ENCODE measurements around the gene QTRT2. TPM values are rescaled to one million over a fixed set of nuclear protein-coding genes. Genes with fewer than 3 reads are reported as not detected.

Gene QTRT2
- total RNA-seq (2022): 39.2 and 43.6 TPM in 2 replicates
- percentile 84 among the genes with signal in this experiment for Bru-seq, nascent RNA
- BruChase-seq, experiment 1, labeled RNA remaining after a 6-hour chase: percentile 82 among the genes with signal in this experiment
- percentile 81 among the genes with signal in this experiment for BruChase-seq, experiment 2, labeled RNA remaining after a 2-hour chase
- long read RNA-seq, full-length matches to known transcripts: 72 of 93 reads
- long read RNA-seq, partial matches to known transcripts: 3 of 93 reads
- long read RNA-seq, other reads (novel, unspliced or antisense): 18 of 93 reads

DNA sequence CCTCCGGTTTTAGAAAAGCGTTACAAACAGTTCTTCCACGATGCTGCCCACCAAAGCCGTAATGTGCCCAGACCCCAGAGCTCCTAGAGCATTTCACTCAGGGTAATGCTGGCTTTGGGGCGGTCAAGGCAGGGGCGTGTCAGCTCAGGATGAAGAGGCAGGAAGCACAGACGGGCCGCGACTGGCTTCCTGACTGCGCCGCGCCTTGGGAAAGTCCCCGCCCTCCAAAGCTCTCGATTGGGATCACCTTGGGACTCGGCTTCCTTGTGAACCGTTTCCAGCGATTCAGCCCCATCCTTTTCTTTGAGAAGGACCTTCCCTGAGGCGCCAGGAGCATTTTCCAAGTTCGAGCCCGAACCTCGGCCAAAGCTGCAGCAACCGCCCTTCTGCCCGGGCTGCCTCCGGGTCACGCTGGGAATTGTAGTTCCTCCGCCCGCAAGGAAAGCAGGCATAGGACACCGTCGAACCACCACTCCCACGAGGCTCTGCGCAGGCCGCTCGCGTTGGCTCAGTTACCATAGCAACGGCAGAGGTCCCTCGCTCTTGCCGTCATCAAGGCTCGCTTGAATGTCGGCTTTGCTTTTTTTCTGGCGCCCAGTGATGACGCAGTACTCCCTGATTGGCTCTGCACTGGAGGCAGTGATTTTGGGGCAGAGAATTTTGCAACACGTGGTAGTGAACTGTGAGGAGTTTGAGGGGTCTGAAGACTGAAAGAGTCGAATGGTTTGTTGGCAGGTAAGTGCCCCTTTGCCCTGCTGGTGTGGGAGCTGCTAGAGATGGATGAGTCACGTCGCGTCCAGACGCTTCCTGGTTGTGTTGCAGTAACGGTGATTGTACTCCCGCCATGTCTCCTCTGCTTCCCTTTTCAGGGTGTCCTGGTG lies at the start of gene QTRT2, which contains the start of gene CCDC191:
Gene QTRT2, plus strand, starts transcription at position 608 of the 881 bp plus-strand sequence. CDS start 8,521 bp downstream, outside the sequence.
Gene CCDC191, minus strand, starts transcription at position 397 of the 881 bp plus-strand sequence. Its CDS starts 60 bp downstream, at position 337.
- Mint-ChIP-seq H3K9me3 (ENCODE audit: unreplicated experiment) (no peaks in the 10 kb centered on the region), H3K27me3 (ENCODE audit: insufficient read depth, unreplicated experiment) (no peaks in the 10 kb centered on the region), H3K27ac (ENCODE audit: low read depth, unreplicated experiment) (peak within 1 kb of the TSS; percentile 99), H3K4me1 (ENCODE audit: insufficient read depth, unreplicated experiment) (peaks cover 34% of the 10 kb centered on the region), H3K36me3 (ENCODE audit: insufficient read depth, unreplicated experiment) (peaks cover 15% of the 10 kb centered on the region), H3K4me3 (ENCODE audit: unreplicated experiment) (peak within 1 kb of the TSS; percentile 99)
- peak; percentile 99 for DNase-seq (ENCODE audit: unreplicated experiment)
- ChIA-PET POLR2A (interaction anchor here (0.6 to 1.1 kb wide), 7 partner anchors 15 to 1835 kb away, joined by 3 to 4 read pairs (median 3); no protein-coding TSS in a partner anchor), CTCF (interaction anchor here (0.6 to 1.1 kb wide), 3 partner anchors 19 to 211 kb away, joined by 3 to 6 read pairs (median 3); no protein-coding TSS in a partner anchor)
- TF ChIP-seq, protein P1, sequence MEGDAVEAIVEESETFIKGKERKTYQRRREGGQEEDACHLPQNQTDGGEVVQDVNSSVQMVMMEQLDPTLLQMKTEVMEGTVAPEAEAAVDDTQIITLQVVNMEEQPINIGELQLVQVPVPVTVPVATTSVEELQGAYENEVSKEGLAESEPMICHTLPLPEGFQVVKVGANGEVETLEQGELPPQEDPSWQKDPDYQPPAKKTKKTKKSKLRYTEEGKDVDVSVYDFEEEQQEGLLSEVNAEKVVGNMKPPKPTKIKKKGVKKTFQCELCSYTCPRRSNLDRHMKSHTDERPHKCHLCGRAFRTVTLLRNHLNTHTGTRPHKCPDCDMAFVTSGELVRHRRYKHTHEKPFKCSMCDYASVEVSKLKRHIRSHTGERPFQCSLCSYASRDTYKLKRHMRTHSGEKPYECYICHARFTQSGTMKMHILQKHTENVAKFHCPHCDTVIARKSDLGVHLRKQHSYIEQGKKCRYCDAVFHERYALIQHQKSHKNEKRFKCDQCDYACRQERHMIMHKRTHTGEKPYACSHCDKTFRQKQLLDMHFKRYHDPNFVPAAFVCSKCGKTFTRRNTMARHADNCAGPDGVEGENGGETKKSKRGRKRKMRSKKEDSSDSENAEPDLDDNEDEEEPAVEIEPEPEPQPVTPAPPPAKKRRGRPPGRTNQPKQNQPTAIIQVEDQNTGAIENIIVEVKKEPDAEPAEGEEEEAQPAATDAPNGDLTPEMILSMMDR (IDR thresholded peaks at IDR 0.05; ENCODE audit: unreplicated experiment): no peak
- intact Hi-C loops (cut with micrococcal nuclease): loop anchor here (1.0 to 5.0 kb wide), 2 partner anchors 109 to 219 kb away; partner anchors contain the start of gene GRAMD1C
- TSS peak; percentile 57 for BruUV-seq (replicated peaks)

DNA sequence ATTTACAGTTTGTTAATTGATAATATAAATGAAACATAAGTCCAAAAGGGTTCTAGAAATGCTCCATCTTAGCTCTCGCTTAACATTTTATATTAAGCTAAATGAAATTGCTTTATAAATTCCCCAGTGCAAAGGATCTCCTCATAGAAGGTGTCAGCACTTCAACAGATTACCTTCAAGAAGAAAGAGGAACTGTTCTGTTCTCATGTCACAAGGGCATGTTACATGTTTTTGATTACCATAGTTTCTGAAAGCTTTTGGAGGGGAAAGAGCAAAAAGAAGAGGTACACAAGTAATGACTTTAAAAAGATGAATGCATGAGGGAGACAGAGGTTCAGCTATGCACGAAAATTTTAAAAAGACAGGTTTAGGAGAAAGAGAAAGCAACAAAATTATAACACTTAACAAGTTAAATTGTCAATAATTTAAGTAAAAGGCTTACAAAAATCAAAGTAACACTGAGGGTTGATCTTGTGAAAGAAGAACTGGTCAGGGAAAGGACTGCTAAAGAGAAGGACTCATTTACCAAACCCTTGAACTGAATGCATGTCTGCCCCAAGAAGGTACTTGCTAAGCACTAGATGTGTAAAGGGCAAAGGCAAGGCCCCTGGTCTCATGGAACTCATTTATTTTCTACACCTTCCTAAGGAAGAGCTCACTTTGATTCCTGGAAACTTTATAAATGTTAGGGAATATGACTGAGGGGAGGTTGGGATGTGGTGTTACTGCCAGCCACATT lies 45.3 kb upstream of the QTRT2 start:
- Mint-ChIP-seq H3K4me3 (ENCODE audit: unreplicated experiment) (no peak overlapping the region), H3K27ac (ENCODE audit: low read depth, unreplicated experiment) (no peak overlapping the region), H3K9me3 (ENCODE audit: unreplicated experiment) (no peaks in the 10 kb centered on the region), H3K36me3 (ENCODE audit: insufficient read depth, unreplicated experiment) (peaks cover 1% of the 10 kb centered on the region), H3K4me1 (ENCODE audit: insufficient read depth, unreplicated experiment) (no peaks in the 10 kb centered on the region), H3K27me3 (ENCODE audit: insufficient read depth, unreplicated experiment) (no peaks in the 10 kb centered on the region)
- POLR2A ChIA-PET: no interaction called here
- no peak for DNase-seq (ENCODE audit: unreplicated experiment)
- TF ChIP-seq, protein P1 (IDR thresholded peaks at IDR 0.05; ENCODE audit: unreplicated experiment): no peak
- BruUV-seq (replicated peaks): no TSS peak
- intact Hi-C loops (cut with micrococcal nuclease): no loop called here
- CTCF ChIA-PET: interaction anchor here (0.7 kb wide), 1 partner anchor 194 kb away, joined by 3 read pairs; no protein-coding TSS in a partner anchor

DNA sequence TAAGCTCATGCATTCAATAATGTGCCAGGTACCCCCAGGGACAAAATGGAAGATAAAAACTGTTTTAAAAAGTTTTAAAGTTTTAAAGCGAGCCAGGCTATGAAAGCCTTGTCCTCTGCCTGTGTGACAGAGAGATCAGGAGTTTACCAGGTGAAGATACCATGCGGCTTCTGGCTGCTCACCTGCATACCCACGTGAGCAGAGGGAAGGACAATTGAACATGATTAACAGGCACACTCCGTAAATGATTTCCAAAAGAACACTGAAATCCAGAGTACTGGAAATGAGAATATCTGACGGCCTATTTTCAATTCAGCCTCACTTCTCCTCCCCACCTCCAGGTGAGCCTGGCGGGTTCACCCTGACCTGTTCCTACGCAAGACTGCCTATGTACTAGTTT lies 42.3 kb upstream of the QTRT2 start:
- Mint-ChIP-seq H3K9me3 (ENCODE audit: unreplicated experiment) (no peaks in the 10 kb centered on the region), H3K27me3 (ENCODE audit: insufficient read depth, unreplicated experiment) (no peaks in the 10 kb centered on the region), H3K27ac (ENCODE audit: low read depth, unreplicated experiment) (no peak overlapping the region), H3K4me1 (ENCODE audit: insufficient read depth, unreplicated experiment) (no peaks in the 10 kb centered on the region), H3K36me3 (ENCODE audit: insufficient read depth, unreplicated experiment) (no peaks in the 10 kb centered on the region), H3K4me3 (ENCODE audit: unreplicated experiment) (no peak overlapping the region)
- POLR2A ChIA-PET: no interaction called here
- intact Hi-C loops (cut with micrococcal nuclease): no loop called here
- TF ChIP-seq, protein P1 (IDR thresholded peaks at IDR 0.05; ENCODE audit: unreplicated experiment): no peak
- no TSS peak for BruUV-seq (replicated peaks)
- CTCF ChIA-PET: interaction anchor here (0.6 to 0.7 kb wide), 2 partner anchors 23 to 54 kb away, joined by 3 read pairs; no protein-coding TSS in a partner anchor
- no peak for DNase-seq (ENCODE audit: unreplicated experiment)
